Heart left ventricle (tissue), 13 donors: ENCODE data around the gene SERPINB11.

ENCODE experiments used
- POLR2A ChIP-seq, 2 donors: fragments of 450-650 bp; IDR thresholded peaks; one replicate each; pipeline ENCODE4 v1.6.1; 2017; ENCODE audit warnings: antibody characterized with exemption in 2 of 2, mild to moderate bottlenecking in 2 of 2, moderate library complexity in 2 of 2
- TF ChIP-seq, protein P1 (sequence below), 12 donors: fragments of 200-600 bp; sonication (generic) in 4 of 12; IDR thresholded peaks; one replicate each; pipeline versions ENCODE4 v1.5.0 to v1.8.0; 2018 to 2022; ENCODE audit warnings: antibody characterized with exemption in 12 of 12, mild to moderate bottlenecking in 5 of 12
- donor health status: ischemic (EF 13 %, LVEDD 7.1; RV severe dilation, severe dysfunction).
- donor health status: DM: no; HTN: yes; CAD: no.
- donor health status: DM: no; HTN: no; CAD: no.
- donor health status: ischemic (EF 25% LVEDD 6.9; RV normal size, moderate dysfunction).
- donor health status: ischemic (EF 25% LVEDD 5.7; RV mildly dilated, moderate dysfunction).
- donor health status: ischemic (EF 35%, LVEDD 5.7; RV mildly dilated, moderate dysfunction).
- donor health status: nonischemic (EF 11% LVEDD 7.7; RV severe dilation, severe dysfunction).
- donor health status: DM: yes; HTN: yes; CAD: no.
- donor health status: PGD.
- donor health status: ischemic (EF 29% LVEDD 5.4; RV normal size, mild dysfunction).
- donor health status: nonischemic (EF 23%, LVEDD 6.1; RV moderate dilation, normal function).

DNA sequence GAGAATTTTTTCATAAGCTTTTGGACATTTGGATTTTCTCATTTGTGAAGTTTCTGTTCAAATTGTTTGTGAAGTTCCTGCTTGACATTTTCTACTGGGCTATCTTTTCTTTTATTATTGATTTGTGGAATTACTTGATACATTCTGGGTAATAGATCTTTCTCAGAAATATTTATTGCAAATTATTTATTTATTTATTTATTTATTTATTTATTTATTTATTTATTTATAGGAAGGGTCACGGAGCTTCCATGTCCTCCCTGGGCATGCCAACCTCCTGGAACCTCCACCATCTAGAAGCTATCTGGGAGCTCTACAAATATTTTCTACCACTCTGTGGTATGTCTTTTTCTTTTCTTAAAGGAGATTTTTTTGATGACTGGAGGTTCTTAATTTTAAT is 46.7 kb downstream of the SERPINB11 start:
- no peak for TF ChIP-seq POLR2A (IDR thresholded peaks at IDR 0.05)
- TF ChIP-seq, protein P1, sequence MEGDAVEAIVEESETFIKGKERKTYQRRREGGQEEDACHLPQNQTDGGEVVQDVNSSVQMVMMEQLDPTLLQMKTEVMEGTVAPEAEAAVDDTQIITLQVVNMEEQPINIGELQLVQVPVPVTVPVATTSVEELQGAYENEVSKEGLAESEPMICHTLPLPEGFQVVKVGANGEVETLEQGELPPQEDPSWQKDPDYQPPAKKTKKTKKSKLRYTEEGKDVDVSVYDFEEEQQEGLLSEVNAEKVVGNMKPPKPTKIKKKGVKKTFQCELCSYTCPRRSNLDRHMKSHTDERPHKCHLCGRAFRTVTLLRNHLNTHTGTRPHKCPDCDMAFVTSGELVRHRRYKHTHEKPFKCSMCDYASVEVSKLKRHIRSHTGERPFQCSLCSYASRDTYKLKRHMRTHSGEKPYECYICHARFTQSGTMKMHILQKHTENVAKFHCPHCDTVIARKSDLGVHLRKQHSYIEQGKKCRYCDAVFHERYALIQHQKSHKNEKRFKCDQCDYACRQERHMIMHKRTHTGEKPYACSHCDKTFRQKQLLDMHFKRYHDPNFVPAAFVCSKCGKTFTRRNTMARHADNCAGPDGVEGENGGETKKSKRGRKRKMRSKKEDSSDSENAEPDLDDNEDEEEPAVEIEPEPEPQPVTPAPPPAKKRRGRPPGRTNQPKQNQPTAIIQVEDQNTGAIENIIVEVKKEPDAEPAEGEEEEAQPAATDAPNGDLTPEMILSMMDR (IDR thresholded peaks at IDR 0.05): no peak
